SK-N-MC (cell line): ENCODE measurements around the gene C16orf90.
"Not testable (repeated sequence)": the region's sequence is repeated elsewhere in the genome, so short reads cannot be mapped to it uniquely, and the experiment has no call there.

Source experiments
- DNase-seq: peaks from one replicate; pipeline ENCODE4 v3.0.0-alpha.2; 2011; ENCODE audit warnings: low read depth, low spot score
- H3K27ac ChIP-seq: fragments of 200-600 bp; sonication (generic); 2 replicates; pipeline ENCODE4 v1.5.1; 2016; ENCODE audit warnings: mixed run types
- H3K36me3 ChIP-seq: fragments of 200-600 bp; sonication (generic); 2 replicates; pipeline ENCODE4 v1.6.1; 2017; ENCODE audit warnings: antibody characterized with exemption, low read length, mixed read lengths; ENCODE audit not compliant: insufficient read depth
- H3K4me3 ChIP-seq: fragments of 200-600 bp; sonication (generic); 2 replicates; pipeline ENCODE4 v1.5.1; 2016
- H3K9ac ChIP-seq: fragments of 200-600 bp; sonication (generic); 2 replicates; pipeline ENCODE4 v1.8.0; 2017; ENCODE audit warnings: mixed run types, mixed read lengths; ENCODE audit not compliant: insufficient read length
- H3K9me3 ChIP-seq: fragments of 200-600 bp; sonication (generic); 2 replicates; pipeline ENCODE4 v1.6.1; 2017; ENCODE audit warnings: low read depth, mild to moderate bottlenecking, antibody characterized with exemption, low read length, moderate library complexity, mixed read lengths
- EZH2 ChIP-seq: fragments of 200-600 bp; sonication (generic); IDR thresholded peaks from one replicate; pipeline ENCODE4 v1.6.1; 2017; ENCODE audit warnings: antibody characterized with exemption
- FOXP2 ChIP-seq: optimal IDR thresholded peaks from 2 replicates; pipeline ENCODE3; 2011; ENCODE audit warnings: mild to moderate bottlenecking, moderate library complexity; ENCODE audit not compliant: insufficient read depth; ENCODE audit errors: extremely low read length, control extremely low read depth
- POLR2AphosphoS5 ChIP-seq: IDR thresholded peaks from 2 replicates; pipeline ENCODE4 v1.6.1; 2012; ENCODE audit warnings: mild to moderate bottlenecking, low read depth, low read length, borderline replicate concordance

Gene C16orf90

GRCh38 chr16:3501783-3502400 lies 6.6 kb upstream of the C16orf90 start:
- Histone ChIP-seq H3K9me3 (no peaks in the 10 kb centered on the region), H3K4me3 (peak overlapping the region; percentile 99), H3K27ac (no peak overlapping the region), H3K36me3 (peaks cover 4% of the 10 kb centered on the region; the same call in 1 of the 2 replicates), H3K9ac (peak overlapping the region; percentile 92)
- DNase-seq: no peak
- TF ChIP-seq POLR2AphosphoS5 (no peak), FOXP2 (no peak), EZH2 (no peak)

DNA sequence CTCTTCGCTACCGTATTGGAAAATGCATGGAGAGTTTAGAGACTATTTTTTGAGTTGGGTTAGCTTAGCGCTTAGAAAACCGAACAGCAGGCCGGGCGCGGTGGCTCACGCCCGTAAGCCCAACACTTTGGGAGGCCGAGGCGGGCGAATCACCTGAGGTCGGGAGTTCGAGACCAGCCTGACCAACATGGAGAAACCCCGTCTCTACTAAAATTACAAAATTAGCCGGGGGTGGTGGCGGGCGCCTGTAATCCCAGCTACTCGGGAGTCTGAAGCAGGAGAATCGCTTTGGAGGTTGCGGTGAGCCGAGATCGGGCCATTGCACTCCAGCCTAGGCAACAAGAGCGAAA lies 6.1 kb upstream of the C16orf90 start:
- not testable (repeated sequence) for H3K9me3 ChIP-seq, DNase-seq, H3K27ac ChIP-seq, H3K36me3 ChIP-seq
- Histone ChIP-seq H3K9ac (peak overlapping the region; percentile 92), H3K4me3 (peak overlapping the region; percentile 99)

DNA sequence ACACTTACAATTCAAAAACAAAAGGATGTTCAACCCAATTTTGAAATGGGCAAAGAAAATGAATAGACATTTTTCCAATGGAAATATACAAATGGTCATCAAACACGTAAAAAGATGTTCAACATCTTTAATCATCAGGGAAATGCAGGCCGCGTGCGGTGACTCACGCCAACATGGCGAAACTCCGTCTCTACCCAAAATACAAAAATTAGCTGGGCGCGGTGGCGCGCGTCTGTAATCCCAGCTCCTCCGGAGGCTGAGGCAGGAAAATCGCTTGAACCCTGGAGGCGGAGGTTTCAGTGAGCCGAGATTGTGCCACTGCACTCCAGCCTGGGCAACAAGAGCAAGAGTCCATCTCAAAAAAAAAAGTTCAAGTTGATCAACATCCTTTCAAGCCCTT lies 3.7 kb upstream of the C16orf90 start:
- Histone ChIP-seq H3K36me3 (no peaks in the 10 kb centered on the region), H3K9ac (no peak overlapping the region), H3K27ac (no peak overlapping the region), H3K9me3 (no peaks in the 10 kb centered on the region), H3K4me3 (no peak overlapping the region)
- no peak for TF ChIP-seq FOXP2
- no peak for TF ChIP-seq POLR2AphosphoS5
- TF ChIP-seq EZH2: no peak
- no peak for DNase-seq

DNA sequence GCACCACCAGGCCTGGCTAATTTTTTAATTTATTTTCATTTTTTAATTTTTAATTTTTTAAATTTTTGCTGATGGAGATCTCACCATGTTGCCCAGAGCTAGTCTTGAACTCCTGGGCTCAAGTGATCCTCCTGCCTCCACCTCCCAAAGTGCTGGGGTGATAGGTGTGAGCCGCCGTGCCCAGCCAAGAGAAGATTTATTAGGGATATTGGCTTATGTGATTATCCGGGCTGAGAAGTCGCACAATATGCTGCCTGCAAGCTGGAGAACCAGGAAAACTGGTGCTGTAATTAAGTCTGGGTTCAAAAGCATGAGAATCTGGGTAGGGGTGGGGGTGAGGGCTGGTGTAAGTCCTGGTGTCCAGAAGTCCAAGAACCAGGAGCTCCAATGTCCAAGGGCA lies 2.5 kb upstream of the C16orf90 start:
- no peaks in the 10 kb centered on the region for H3K9me3 ChIP-seq
- H3K36me3 ChIP-seq: no peaks in the 10 kb centered on the region
- no peak overlapping the region for H3K4me3 ChIP-seq
- H3K9ac ChIP-seq: no peak overlapping the region
- TF ChIP-seq FOXP2: no peak
- TF ChIP-seq POLR2AphosphoS5: no peak
- TF ChIP-seq EZH2: no peak
- no peak for DNase-seq
- no peak overlapping the region for H3K27ac ChIP-seq

GRCh38 chr16:3496386-3496785 lies 1.1 kb upstream of the C16orf90 start:
- no peak overlapping the region for H3K4me3 ChIP-seq
- H3K27ac ChIP-seq: no peak overlapping the region
- H3K36me3 ChIP-seq: no peaks in the 10 kb centered on the region
- no peak for DNase-seq
- no peaks in the 10 kb centered on the region for H3K9me3 ChIP-seq
- TF ChIP-seq POLR2AphosphoS5 (no peak), FOXP2 (no peak), EZH2 (no peak)
- no peak overlapping the region for H3K9ac ChIP-seq

GRCh38 chr16:3494386-3494973 lies 809 bp downstream of the C16orf90 start:
- Histone ChIP-seq H3K36me3 (no peaks in the 10 kb centered on the region), H3K9ac (no peak overlapping the region), H3K4me3 (no peak overlapping the region), H3K27ac (no peak overlapping the region), H3K9me3 (no peaks in the 10 kb centered on the region)
- DNase-seq: no peak
- TF ChIP-seq POLR2AphosphoS5: no peak
- TF ChIP-seq EZH2: no peak
- no peak for TF ChIP-seq FOXP2

GRCh38 chr16:3492356-3492755 lies 2.9 kb downstream of the C16orf90 start:
- H3K27ac ChIP-seq: no peak overlapping the region

DNA sequence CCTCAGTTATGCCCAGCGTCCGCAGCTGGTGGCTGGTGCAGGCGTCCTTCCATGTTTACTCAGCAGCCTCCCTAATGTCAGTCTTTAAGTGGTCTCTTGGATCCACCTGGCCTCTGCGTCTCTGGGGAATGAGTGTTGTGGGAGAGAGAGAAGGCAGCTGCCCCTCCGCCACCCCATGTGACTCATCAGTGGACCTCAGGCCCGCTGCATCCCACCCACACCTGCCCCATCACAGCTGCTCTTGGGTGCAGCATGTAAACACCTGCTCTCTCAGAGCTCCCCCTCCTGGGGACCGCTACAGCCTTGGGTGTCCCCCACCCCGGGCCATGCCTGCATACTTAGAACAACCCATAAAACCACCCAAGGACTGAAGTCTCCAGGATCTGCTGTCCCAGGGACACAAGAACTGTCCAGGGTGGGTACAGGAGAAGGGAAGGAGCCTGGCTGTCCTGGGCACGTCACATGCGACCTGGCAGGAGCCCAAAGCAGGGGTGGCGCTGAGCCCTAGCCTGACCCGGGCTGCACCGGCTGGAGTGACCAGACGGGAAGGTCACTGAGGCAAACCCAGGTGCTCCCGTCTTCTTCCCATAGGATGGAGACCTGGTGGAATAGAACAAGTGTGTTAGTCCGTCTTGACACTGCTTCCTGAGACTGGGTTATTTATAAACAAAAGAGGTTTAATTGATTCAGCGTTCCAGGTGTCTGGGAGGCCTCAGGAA lies 4.2 kb downstream of the C16orf90 start:
- Histone ChIP-seq H3K4me3 (no peak overlapping the region), H3K9ac (no peak overlapping the region)

More at GRCh38 chr16:3492356-3492755, 2.9 kb downstream of the C16orf90 start:
- TF ChIP-seq FOXP2: no peak
- TF ChIP-seq POLR2AphosphoS5: no peak
- TF ChIP-seq EZH2: no peak
- Histone ChIP-seq H3K9ac (no peak overlapping the region), H3K4me3 (no peak overlapping the region), H3K9me3 (no peaks in the 10 kb centered on the region), H3K36me3 (no peaks in the 10 kb centered on the region)
- no peak for DNase-seq

More for the DNA sequence above, 4.2 kb downstream of the C16orf90 start:
- H3K27ac ChIP-seq: no peak overlapping the region
- H3K36me3 ChIP-seq: no peaks in the 10 kb centered on the region; the same call in 1 of the 2 replicates
- TF ChIP-seq EZH2 (no peak), POLR2AphosphoS5 (no peak), FOXP2 (no peak)
- H3K9me3 ChIP-seq: no peaks in the 10 kb centered on the region
- DNase-seq: no peak
